ENCODE measurements around the gene RNF223.

GRCh38 chr1:1118876-1119220 is 44.7 kb upstream of the RNF223 start:
- TF ChIP-seq CTCF (IDR thresholded peaks at IDR 0.05): no peak
- no peak for TF ChIP-seq POLR2A (IDR thresholded peaks at IDR 0.05)
